ENCODE data around the gene PCCA. TPM values are rescaled to one million over a fixed set of nuclear protein-coding genes. Genes with fewer than 3 reads are reported as not detected.

The PCCA gene
- total RNA-seq, 5 donors from 2014 or later (not counting 1 experiment from before 2014, with no cell fraction given) = 7.6 to 16.8 (median 10.2) TPM

DNA sequence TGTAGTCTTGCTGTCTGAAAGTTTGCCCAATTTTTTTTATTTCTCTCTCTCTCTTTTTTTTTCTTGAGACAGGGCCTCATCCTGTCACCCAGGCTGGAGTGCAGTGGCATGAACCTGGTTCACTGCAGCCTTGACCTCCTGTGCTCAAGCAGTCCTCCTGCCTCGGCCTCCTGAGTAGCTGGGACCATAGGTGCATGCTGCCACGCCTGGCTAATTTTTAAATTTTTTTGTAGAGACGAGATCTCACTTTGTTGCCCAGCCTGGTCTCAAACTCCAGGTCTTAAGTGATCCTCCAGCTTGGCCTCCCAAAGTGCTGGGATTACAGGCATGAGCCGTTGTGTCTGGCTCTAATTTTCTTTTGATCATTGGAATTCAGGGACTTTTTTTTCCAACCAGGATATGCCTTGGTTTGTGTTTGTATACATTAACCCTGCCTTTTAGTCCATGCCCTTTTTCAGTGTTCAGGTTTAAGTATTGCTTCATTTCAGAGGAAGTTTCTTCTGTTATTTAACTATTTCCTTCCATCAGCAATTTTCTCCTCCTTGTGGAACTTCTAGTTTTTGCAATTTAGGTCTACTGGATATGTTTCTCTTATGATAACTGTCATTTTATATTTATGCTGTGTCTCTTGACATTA is 201.4 kb downstream of the PCCA start:
- POLR2A ChIA-PET = no interaction called here

GRCh38 chr13:100291624-100292023 is 202.7 kb downstream of the PCCA start:
- Mint-ChIP-seq H3K9me3 (no peaks in the 10 kb centered on the region), H3K4me3 (no peak overlapping the region), H3K4me1 (no peaks in the 10 kb centered on the region), H3K27me3 (no peaks in the 10 kb centered on the region), H3K36me3 (peaks cover 22% of the 10 kb centered on the region), H3K27ac (no peak overlapping the region)
- no peak for ATAC-seq (replicated peaks in 1 of 4)
- POLR2A ChIA-PET = no interaction called here
- no peaks in the 10 kb centered on the region for H3K36me3 ChIP-seq (ENCODE audit: control insufficient read depth in 2 of 2, extremely low read depth in 1 of 2, insufficient read depth in 1 of 2, low read length in 1 of 2)
- H3K27me3 ChIP-seq (replicated peaks in 1 of 2; ENCODE audit: control insufficient read depth in 2 of 2, extremely low read depth in 1 of 2, insufficient read depth in 2 of 2, low read length in 1 of 2) = no peaks in the 10 kb centered on the region
- H3K4me1 ChIP-seq (ENCODE audit: control insufficient read depth in 1 of 2, extremely low read depth in 1 of 2, insufficient read depth in 2 of 2, low read length in 2 of 2) = no peaks in the 10 kb centered on the region
- no peak for DNase-seq
- no peaks in the 10 kb centered on the region for H3K9me3 ChIP-seq
- 100% methylated on average over 1 of the region's 2 CpGs for WGBS (ENCODE audit: insufficient coverage)
- H3K27ac ChIP-seq (ENCODE audit: low read length) = no peak overlapping the region
- CTCF ChIA-PET = no interaction called here
- no peak overlapping the region for H3K4me3 ChIP-seq (ENCODE audit: control insufficient read depth in 1 of 2, extremely low read depth in 1 of 2, low read length in 1 of 2)

More for the DNA sequence above, 201.4 kb downstream of the PCCA start:
- no peaks in the 10 kb centered on the region for H3K4me1 ChIP-seq (ENCODE audit: control insufficient read depth in 1 of 2, extremely low read depth in 1 of 2, insufficient read depth in 2 of 2, low read length in 2 of 2)
- H3K4me3 ChIP-seq (ENCODE audit: control insufficient read depth in 1 of 2, extremely low read depth in 1 of 2, low read length in 1 of 2) = no peak overlapping the region
- CTCF ChIA-PET = interaction anchor here in 1 of 2 donors (0.6 kb wide), 1 partner anchor 375 kb away, joined by 7 read pairs; no protein-coding TSS in a partner anchor
- no peaks in the 10 kb centered on the region for H3K9me3 Mint-ChIP-seq
- ATAC-seq (replicated peaks in 1 of 4) = no peak
- no peaks in the 10 kb centered on the region for H3K36me3 ChIP-seq (ENCODE audit: control insufficient read depth in 2 of 2, extremely low read depth in 1 of 2, insufficient read depth in 1 of 2, low read length in 1 of 2)
- no peak overlapping the region for H3K27ac Mint-ChIP-seq
- H3K9me3 ChIP-seq = no peaks in the 10 kb centered on the region
- H3K27ac ChIP-seq (ENCODE audit: low read length) = no peak overlapping the region
- no peak for DNase-seq
- H3K36me3 Mint-ChIP-seq = peaks cover 22% of the 10 kb centered on the region
- no peak overlapping the region for H3K4me3 Mint-ChIP-seq
- no peaks in the 10 kb centered on the region for H3K27me3 Mint-ChIP-seq
- 89% methylated on average over 3 of the region's 4 CpGs for WGBS (ENCODE audit: insufficient coverage)
- no peaks in the 10 kb centered on the region for H3K4me1 Mint-ChIP-seq
- H3K27me3 ChIP-seq (replicated peaks in 1 of 2; ENCODE audit: control insufficient read depth in 2 of 2, extremely low read depth in 1 of 2, insufficient read depth in 2 of 2, low read length in 1 of 2) = no peaks in the 10 kb centered on the region

DNA sequence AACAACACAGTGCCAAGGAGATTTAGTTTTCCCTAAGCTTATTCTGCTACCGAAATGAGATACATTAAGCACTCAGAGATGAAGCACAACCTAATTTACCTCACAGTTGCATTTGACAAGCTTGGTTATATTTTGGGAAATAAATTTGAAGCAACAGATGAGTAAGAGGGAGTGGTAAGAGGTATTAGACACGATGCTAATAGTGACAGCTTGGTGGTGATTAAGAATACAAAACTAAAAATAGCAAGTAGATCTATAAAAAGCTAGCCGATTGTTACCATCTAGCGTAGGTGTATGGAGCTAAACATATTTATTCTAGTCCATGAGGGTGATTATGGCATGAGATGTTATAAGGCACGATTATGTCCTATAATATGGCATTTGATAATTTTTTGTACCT is 208.5 kb downstream of the PCCA start:
- Histone ChIP-seq H3K4me3 (ENCODE audit: control insufficient read depth in 1 of 2, extremely low read depth in 1 of 2, low read length in 1 of 2) (no peak overlapping the region), H3K27me3 (replicated peaks in 1 of 2; ENCODE audit: control insufficient read depth in 2 of 2, extremely low read depth in 1 of 2, insufficient read depth in 2 of 2, low read length in 1 of 2) (no peaks in the 10 kb centered on the region), H3K36me3 (ENCODE audit: control insufficient read depth in 2 of 2, extremely low read depth in 1 of 2, insufficient read depth in 1 of 2, low read length in 1 of 2) (no peaks in the 10 kb centered on the region), H3K4me1 (ENCODE audit: control insufficient read depth in 1 of 2, extremely low read depth in 1 of 2, insufficient read depth in 2 of 2, low read length in 2 of 2) (no peaks in the 10 kb centered on the region), H3K27ac (ENCODE audit: low read length) (no peak overlapping the region), H3K9me3 (no peaks in the 10 kb centered on the region)
- no peaks in the 10 kb centered on the region for H3K4me1 Mint-ChIP-seq
- ATAC-seq (replicated peaks in 1 of 4) (no peak), DNase-seq (no peak)
- ChIA-PET CTCF (no interaction called here), POLR2A (no interaction called here)
- 17% methylated on average over 1 of the region's 5 CpGs for WGBS (ENCODE audit: insufficient coverage)
- no peak overlapping the region for H3K27ac Mint-ChIP-seq
- H3K36me3 Mint-ChIP-seq = peaks cover 16% of the 10 kb centered on the region
- no peaks in the 10 kb centered on the region for H3K9me3 Mint-ChIP-seq
- H3K4me3 Mint-ChIP-seq = no peak overlapping the region
- H3K27me3 Mint-ChIP-seq = no peaks in the 10 kb centered on the region

DNA sequence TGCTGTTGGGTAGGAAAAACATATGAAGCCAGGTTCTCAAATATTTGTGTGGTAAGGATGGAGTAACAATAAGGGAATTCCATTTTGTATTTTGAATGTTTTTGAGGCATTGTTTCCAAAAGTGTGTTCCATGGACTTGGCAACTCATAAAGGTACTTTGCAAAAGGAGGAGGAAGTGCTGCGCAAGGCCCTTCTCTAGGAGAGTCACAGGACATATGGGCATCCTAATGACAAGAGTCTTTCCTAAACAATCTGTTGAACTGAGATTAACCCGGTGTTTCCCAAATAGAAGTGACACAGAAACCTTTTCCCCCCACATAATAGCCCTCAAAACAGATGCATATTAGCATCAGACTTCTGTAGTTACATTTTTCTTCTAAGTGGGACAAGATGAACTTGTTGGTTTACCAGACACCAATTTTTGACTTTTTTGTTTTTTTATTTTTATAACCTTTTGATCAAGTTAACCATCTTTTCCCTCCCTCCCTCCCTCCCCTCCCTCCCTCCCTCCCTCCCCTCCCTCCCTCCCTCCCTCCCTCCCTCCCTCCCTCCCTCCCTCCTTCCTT is 209.3 kb downstream of the PCCA start:
- Histone ChIP-seq H3K36me3 (ENCODE audit: control insufficient read depth in 2 of 2, extremely low read depth in 1 of 2, insufficient read depth in 1 of 2, low read length in 1 of 2) (no peaks in the 10 kb centered on the region), H3K27me3 (replicated peaks in 1 of 2; ENCODE audit: control insufficient read depth in 2 of 2, extremely low read depth in 1 of 2, insufficient read depth in 2 of 2, low read length in 1 of 2) (no peaks in the 10 kb centered on the region), H3K4me3 (ENCODE audit: control insufficient read depth in 1 of 2, extremely low read depth in 1 of 2, low read length in 1 of 2) (no peak overlapping the region), H3K4me1 (ENCODE audit: control insufficient read depth in 1 of 2, extremely low read depth in 1 of 2, insufficient read depth in 2 of 2, low read length in 2 of 2) (no peaks in the 10 kb centered on the region), H3K9me3 (no peaks in the 10 kb centered on the region), H3K27ac (ENCODE audit: low read length) (no peak overlapping the region)
- no peaks in the 10 kb centered on the region for H3K27me3 Mint-ChIP-seq
- peaks cover 16% of the 10 kb centered on the region for H3K36me3 Mint-ChIP-seq
- ATAC-seq (replicated peaks in 1 of 4) (no peak), DNase-seq (no peak)
- no peak overlapping the region for H3K27ac Mint-ChIP-seq
- H3K9me3 Mint-ChIP-seq = no peaks in the 10 kb centered on the region
- ChIA-PET CTCF (no interaction called here), POLR2A (no interaction called here)
- no peak overlapping the region for H3K4me3 Mint-ChIP-seq
- H3K4me1 Mint-ChIP-seq = no peaks in the 10 kb centered on the region
- WGBS (ENCODE audit: insufficient coverage) = no CpG with 5 or more reads among the region's 2 CpGs

DNA sequence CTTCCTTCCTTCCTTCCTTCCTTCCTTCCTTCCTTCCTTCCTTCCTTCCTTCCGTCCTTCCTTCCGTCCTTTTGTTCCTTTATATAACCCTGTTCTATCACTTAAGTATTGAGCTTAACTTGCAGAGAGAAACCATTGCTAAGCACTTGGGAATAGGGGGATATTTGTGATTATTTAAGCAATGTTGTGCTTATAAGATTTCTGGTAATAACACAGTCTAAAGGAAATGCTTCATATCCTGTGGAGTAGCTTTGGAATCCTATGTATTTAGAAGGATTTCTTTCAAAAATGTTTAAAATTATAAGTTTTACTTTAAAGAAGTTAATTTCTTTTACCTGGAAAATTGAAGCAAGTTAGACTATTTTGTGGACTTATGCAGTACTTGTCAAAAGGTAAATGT is 209.8 kb downstream of the PCCA start:
- H3K27ac Mint-ChIP-seq = no peak overlapping the region
- no peak for ATAC-seq (replicated peaks in 1 of 4)
- peaks cover 17% of the 10 kb centered on the region for H3K36me3 Mint-ChIP-seq
- no peaks in the 10 kb centered on the region for H3K9me3 Mint-ChIP-seq
- no peaks in the 10 kb centered on the region for H3K4me1 Mint-ChIP-seq
- no CpG with 5 or more reads among the region's 2 CpGs for WGBS (ENCODE audit: insufficient coverage)
- Histone ChIP-seq H3K4me1 (ENCODE audit: control insufficient read depth in 1 of 2, extremely low read depth in 1 of 2, insufficient read depth in 2 of 2, low read length in 2 of 2) (no peaks in the 10 kb centered on the region), H3K9me3 (no peaks in the 10 kb centered on the region), H3K36me3 (ENCODE audit: control insufficient read depth in 2 of 2, extremely low read depth in 1 of 2, insufficient read depth in 1 of 2, low read length in 1 of 2) (no peaks in the 10 kb centered on the region), H3K4me3 (ENCODE audit: control insufficient read depth in 1 of 2, extremely low read depth in 1 of 2, low read length in 1 of 2) (no peak overlapping the region), H3K27ac (ENCODE audit: low read length) (no peak overlapping the region), H3K27me3 (replicated peaks in 1 of 2; ENCODE audit: control insufficient read depth in 2 of 2, extremely low read depth in 1 of 2, insufficient read depth in 2 of 2, low read length in 1 of 2) (no peaks in the 10 kb centered on the region)
- ChIA-PET POLR2A (interaction anchor here in 1 of 2 donors (0.6 kb wide), 1 partner anchor 637 kb away, joined by 4 read pairs; no protein-coding TSS in a partner anchor), CTCF (interaction anchor here in 1 of 2 donors (0.6 kb wide), 1 partner anchor 1683 kb away, joined by 4 read pairs; no protein-coding TSS in a partner anchor)
- no peak for DNase-seq
- H3K4me3 Mint-ChIP-seq = no peak overlapping the region
- no peaks in the 10 kb centered on the region for H3K27me3 Mint-ChIP-seq

DNA sequence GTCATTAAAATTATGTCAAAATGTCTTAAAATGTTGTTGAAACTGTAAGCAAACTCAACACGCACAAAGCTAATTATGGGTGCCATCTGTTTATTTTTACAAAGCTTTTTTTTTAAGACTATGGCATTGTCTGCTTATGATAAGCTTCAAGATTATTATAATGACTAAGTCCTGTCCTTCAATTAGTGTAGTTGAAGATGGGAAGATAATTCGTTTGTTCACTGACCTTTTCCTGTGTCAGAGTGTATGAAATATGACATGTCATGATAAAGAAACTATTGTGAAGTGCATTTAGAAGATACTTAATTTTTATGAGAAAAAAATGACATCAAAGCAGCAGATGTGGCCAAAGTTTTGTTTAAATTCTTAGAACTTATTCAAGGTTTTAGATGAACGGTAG is 211.3 kb downstream of the PCCA start:
- H3K4me3 ChIP-seq (ENCODE audit: control insufficient read depth in 1 of 2, extremely low read depth in 1 of 2, low read length in 1 of 2) = no peak overlapping the region
- no peaks in the 10 kb centered on the region for H3K27me3 Mint-ChIP-seq
- H3K9me3 ChIP-seq = no peaks in the 10 kb centered on the region
- ChIA-PET CTCF (no interaction called here), POLR2A (interaction anchor here in 1 of 2 donors (0.5 kb wide), 1 partner anchor 272 kb away, joined by 8 read pairs; no protein-coding TSS in a partner anchor)
- 100% methylated on average over 1 of the region's 3 CpGs for WGBS (ENCODE audit: insufficient coverage)
- no peak for ATAC-seq (replicated peaks in 1 of 4)
- H3K4me1 ChIP-seq (ENCODE audit: control insufficient read depth in 1 of 2, extremely low read depth in 1 of 2, insufficient read depth in 2 of 2, low read length in 2 of 2) = no peaks in the 10 kb centered on the region
- H3K27me3 ChIP-seq (replicated peaks in 1 of 2; ENCODE audit: control insufficient read depth in 2 of 2, extremely low read depth in 1 of 2, insufficient read depth in 2 of 2, low read length in 1 of 2) = no peaks in the 10 kb centered on the region
- no peak for DNase-seq
- H3K36me3 Mint-ChIP-seq = peaks cover 20% of the 10 kb centered on the region
- no peak overlapping the region for H3K27ac Mint-ChIP-seq
- H3K9me3 Mint-ChIP-seq = no peaks in the 10 kb centered on the region
- no peaks in the 10 kb centered on the region for H3K36me3 ChIP-seq (ENCODE audit: control insufficient read depth in 2 of 2, extremely low read depth in 1 of 2, insufficient read depth in 1 of 2, low read length in 1 of 2)
- H3K4me1 Mint-ChIP-seq = no peaks in the 10 kb centered on the region
- H3K4me3 Mint-ChIP-seq = no peak overlapping the region
- H3K27ac ChIP-seq (ENCODE audit: low read length) = no peak overlapping the region

Data from T-cell (primary cell).